NCI-H2081 treated with DMSO at 0.1 percent for 48 hours (cell line): Measurements from ENCODE around the gene DYNLL1.
"Not testable (repeated sequence)": the region's sequence is repeated elsewhere in the genome, so short reads cannot be mapped to it uniquely, and the experiment has no call there.

Experiments
- DNase-seq: peaks from one replicate; lab custom pipeline; 2025; lab: John Stamatoyannopoulos, UW

DYNLL1 gene

GRCh38 chr12:120474616-120474960 lies 21.3 kb upstream of the DYNLL1 start:
- no peak for DNase-seq

- no peak for DNase-seq
Observed at GRCh38 chr12:120475643-120476042, 20.3 kb upstream of the DYNLL1 start.

- DNase-seq, result no peak
Observed at GRCh38 chr12:120479458-120479857, 16.5 kb upstream of the DYNLL1 start.

GRCh38 chr12:120480211-120480610 lies 15.7 kb upstream of the DYNLL1 start:
- DNase-seq, result no peak

- DNase-seq, result no peak
Observed at GRCh38 chr12:120481022-120481767, 14.7 kb upstream of the DYNLL1 start.

GRCh38 chr12:120483621-120484020 lies 12.3 kb upstream of the DYNLL1 start:
- no peak for DNase-seq

- no peak for DNase-seq
Observed at GRCh38 chr12:120485961-120486881, 9.7 kb upstream of the DYNLL1 start.

GRCh38 chr12:120487552-120487951 lies 8.4 kb upstream of the DYNLL1 start:
- not testable (repeated sequence) for DNase-seq

GRCh38 chr12:120488057-120488640 lies 7.8 kb upstream of the DYNLL1 start:
- no peak for DNase-seq

GRCh38 chr12:120489018-120489417 lies 6.9 kb upstream of the DYNLL1 start:
- no peak for DNase-seq

- no peak for DNase-seq
Observed at GRCh38 chr12:120490325-120490724, 5.6 kb upstream of the DYNLL1 start.

GRCh38 chr12:120490833-120491512 lies 4.9 kb upstream of the DYNLL1 start:
- no peak for DNase-seq

GRCh38 chr12:120495186-120495730 lies 655 bp upstream of the DYNLL1 start:
- DNase-seq, result no peak

- no peak for DNase-seq
Observed at GRCh38 chr12:120496413-120497340, 764 bp downstream of the DYNLL1 start.

GRCh38 chr12:120497524-120498150 lies 1.7 kb downstream of the DYNLL1 start:
- no peak for DNase-seq

GRCh38 chr12:120498870-120499515 lies 3.1 kb downstream of the DYNLL1 start:
- no peak for DNase-seq

GRCh38 chr12:120500581-120500980 lies 4.7 kb downstream of the DYNLL1 start:
- no peak for DNase-seq

GRCh38 chr12:120504587-120504986 lies 8.7 kb downstream of the DYNLL1 start:
- DNase-seq, result no peak

- DNase-seq, result no peak
Observed at GRCh38 chr12:120508537-120508936, 12.6 kb downstream of the DYNLL1 start.

- DNase-seq, result no peak
Observed at GRCh38 chr12:120514002-120514401, 18.1 kb downstream of the DYNLL1 start.
